SH-SY5Y (cell line): ENCODE results near the gene PLCL1.

ENCODE experiments used
- GATA2 ChIP-seq: IDR thresholded peaks from 2 replicates; pipeline ENCODE4 v1.6.1; 2011; ENCODE audit warnings: mild to moderate bottlenecking, low read depth, low read length
- GATA3 ChIP-seq: IDR thresholded peaks from 2 replicates; pipeline ENCODE4 v1.6.1; 2011; ENCODE audit warnings: low read depth, mild to moderate bottlenecking, low read length, moderate library complexity

DNA sequence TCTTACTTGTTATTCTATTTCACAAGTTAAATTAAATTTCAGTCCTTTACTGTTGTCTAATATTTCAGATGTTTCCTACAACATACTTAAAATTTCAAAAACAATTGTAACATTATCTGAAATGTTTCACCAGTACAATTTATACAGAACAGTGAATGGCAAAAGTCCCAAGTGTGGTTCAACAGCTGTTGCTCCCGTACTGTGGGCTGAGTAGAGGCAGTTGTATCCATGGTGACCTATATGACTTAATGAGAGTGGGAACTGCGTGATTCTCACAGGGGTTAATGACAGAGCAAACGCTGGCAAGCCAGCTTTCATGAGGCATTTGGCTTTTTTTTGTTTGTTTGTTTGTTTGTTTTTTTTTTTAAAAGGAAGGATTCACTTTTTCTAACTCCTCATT, 5.3 kb upstream of the PLCL1 start:
- TF ChIP-seq GATA2, result no peak
- no peak for TF ChIP-seq GATA3
